GM18858 (cell line): Measurements from ENCODE around the gene DHX9.

ENCODE experiments used
- ATAC-seq: cut with Tn5 transposase; IDR thresholded peaks from one replicate; pipeline ENCODE4 v1.9.1; 2021; ENCODE audit not compliant: unreplicated experiment

DHX9 gene

DNA sequence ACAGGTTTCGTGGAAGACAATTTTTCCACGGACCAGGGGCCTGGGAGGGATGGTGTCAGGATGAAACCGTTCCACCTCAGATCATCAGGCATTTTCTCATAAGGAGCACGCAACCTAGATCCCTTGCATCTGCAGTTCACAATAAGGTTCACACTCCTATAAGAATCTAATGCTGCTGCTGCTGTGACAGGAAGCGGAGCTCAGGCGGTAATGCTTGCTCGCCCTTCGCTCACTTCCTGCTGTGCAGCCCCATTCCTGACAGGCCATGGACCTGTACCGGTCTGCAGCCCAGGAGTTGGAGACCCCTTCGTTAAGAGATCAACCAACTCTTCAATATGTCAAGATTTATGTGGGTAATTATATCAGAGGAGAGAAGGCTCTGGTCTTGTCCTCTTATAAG lies 3.3 kb upstream of the DHX9 start:
- ATAC-seq, result no peak

DNA sequence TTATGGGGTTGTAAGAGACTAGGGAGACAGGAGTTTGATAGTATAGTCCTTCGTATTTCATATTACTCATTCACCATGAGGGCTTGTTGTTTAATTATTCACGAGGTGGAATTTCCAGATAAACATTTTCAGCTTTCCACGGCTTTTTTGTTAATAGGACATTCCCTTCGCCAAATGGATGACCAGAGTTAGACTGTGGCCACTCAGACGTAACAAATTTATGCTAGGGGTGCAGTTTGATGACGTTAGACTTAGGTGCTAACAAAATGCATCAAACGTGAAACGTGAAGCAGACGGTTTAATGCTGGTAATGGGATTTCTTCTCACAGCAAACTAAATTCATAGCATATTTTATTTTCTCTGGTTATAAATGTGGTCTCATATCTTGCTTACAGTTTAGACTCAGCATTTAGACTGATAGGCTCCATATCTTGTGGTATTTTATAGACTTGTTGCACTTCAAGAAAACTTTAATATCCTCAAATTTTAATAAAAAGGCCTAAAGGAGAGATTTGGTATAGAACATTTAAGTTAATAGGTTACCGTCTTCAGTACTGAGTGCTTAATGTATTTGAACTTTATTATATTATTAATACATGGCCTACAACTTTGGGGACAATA lies 2.3 kb downstream of the DHX9 start:
- no peak for ATAC-seq

DNA sequence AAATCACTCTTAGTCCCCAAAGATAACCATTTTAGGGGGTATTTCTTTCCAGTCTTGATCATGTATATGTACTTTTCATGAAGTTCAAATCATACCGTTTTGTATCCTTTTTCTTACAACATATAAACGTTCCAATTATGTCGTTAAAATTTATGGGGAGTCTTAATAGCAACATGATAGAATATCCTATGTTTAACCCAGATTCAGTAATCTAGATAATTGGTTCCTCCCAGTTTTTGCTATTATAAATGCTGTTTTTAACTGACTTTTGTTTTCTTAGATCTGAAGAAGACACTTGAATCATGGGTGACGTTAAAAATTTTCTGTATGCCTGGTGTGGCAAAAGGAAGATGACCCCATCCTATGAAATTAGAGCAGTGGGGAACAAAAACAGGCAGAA lies 3.1 kb downstream of the DHX9 start:
- ATAC-seq, result no peak

DNA sequence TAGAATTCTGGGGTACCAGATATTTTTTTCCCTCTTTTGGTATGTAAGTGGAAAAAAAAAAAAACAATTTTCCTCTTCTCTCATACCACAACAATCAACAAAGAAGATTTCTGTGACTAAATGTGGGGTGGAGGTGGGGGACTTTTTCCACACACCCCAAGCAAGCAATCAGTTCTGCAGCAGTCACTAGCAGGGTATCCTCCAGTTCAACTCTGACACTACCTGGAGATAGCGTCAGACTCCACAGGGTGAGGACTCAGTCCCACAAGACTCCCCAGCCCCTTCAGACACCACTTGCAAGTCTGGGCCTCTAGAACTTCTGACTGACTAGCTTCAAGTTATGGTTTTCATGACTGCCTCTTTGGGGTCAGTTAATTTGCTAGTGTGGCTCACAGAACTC lies 6.2 kb downstream of the DHX9 start:
- ATAC-seq, result no peak

DNA sequence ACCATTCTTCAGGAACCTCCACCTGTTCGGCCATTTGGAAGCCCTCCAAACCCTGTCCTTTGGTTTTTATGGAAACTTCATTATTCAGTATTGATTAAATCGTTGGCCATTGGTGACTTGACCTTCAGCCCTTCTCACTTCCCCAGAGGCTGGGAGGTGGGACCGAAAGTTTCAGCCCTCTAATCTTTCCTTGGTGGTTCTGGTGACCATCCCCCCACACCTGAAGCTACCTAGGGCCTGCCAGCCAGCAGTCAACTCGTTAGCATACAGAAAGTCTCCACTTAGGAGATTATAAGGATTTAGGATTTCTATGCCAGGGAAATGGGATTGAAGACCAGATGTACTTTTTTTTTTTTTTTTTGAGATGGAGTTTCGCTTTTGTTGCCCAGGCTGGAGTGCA lies 6.7 kb downstream of the DHX9 start:
- no peak for ATAC-seq

DNA sequence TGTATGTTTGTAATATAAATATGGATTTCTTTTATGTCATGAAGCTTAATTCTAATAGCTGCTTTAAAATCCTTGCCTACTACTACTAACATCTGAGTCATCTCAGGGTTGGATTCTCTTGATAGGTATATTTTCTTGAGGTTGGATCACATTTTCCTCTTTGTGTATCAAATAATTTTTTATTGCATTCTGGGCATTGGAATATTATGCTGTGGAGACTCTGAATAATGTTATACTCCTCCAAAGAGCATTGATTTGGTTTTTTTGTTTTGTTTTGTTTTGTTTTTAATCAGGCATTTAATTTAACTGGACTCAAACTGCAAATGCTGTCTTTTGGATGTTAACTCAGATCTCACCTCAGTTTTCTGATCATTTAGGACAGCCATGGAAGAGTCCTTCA lies 8.0 kb downstream of the DHX9 start:
- ATAC-seq, result no peak

DNA sequence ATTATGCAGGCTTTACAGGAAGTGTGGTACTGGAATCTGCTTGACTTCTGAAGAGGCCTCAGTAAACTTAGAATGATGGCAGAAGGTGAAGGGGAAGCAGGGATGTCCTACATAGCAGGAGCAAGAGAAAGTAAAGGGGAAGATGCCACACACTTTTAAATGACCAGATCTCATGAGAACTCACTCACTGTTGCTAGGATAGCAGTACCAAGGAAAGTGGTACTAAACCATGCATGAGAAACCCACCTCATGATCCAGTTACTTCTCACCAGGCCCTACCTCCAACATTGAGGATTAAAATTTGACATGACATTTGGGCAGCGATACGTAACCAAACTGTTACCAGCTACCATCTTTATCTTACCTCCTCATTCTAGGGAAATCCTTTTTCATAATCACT lies 9.6 kb downstream of the DHX9 start:
- ATAC-seq, result no peak

DNA sequence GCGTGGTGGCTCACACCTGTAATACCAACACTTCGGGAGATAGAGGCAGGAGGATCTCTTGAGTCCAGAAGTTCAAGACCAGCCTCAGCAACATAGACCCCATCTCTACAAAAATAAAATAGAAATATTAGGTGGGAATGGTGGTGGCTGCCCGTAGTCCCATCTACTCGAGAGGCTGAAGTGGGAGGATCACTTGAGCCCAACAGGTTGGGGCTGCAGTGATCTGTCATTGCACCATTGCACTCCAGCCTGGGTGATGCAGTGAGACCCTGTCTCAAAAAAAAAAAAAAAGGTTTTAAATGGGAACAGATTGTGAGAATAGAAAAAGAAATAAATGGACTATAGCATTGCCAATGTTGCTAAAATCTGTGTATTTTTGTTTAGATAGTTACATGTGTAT lies 11.2 kb downstream of the DHX9 start:
- no peak for ATAC-seq

DNA sequence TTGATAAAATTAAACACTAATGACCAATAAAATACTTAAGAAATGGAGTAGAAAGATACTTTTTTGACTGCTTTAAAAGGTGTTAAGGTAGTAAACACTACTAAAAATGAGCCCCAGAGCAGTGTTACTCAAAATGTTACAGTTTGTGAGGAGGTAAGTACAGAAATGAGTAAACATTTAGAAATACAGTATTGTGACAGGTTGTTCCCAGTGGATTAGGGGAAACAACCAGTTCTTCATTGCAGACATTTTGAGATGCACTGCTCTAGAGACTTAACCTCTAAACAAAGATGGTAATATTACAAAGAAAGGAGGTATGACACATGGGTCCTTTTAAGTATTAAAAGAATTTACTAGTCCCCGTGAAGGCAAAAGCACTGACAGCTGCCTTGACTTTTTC lies 12.7 kb downstream of the DHX9 start:
- ATAC-seq, result no peak

DNA sequence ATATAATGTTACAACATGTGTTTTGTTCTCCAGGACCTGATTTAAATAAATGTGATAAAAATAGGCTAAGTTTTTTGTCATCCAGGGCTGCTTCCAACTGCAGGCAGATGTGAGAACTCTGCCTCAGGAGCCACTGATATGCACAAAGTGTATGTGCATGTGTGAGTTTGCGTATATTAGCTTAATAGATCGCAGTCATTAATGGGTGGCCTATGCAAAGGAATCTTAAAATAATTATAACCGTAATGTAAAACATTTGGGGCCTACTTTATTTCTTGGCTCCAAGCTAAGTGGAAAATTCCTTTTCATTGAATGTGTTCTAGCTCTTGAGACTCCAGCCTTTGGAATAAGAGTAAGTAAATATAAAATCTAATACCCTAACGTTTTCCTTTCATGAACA lies 16.8 kb downstream of the DHX9 start:
- no peak for ATAC-seq

DNA sequence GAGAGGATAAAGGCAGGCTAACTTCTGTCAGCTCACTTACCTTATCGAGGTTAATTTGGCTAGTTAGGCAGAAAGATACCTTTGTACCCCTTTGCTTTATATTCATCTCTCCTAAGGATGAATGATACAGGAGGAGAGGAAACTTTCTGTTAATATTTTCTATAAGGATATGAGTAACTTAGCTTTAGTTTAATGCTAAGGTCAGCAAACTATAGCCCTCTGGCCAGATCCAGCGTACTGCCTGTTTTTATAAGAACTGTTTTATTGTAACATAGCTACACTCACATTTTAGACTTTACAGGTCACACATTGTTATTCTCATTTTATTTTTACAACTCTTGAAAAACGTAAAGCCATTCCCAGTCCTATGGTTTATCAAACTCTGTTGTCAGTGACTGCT lies 18.1 kb downstream of the DHX9 start:
- ATAC-seq, result no peak

DNA sequence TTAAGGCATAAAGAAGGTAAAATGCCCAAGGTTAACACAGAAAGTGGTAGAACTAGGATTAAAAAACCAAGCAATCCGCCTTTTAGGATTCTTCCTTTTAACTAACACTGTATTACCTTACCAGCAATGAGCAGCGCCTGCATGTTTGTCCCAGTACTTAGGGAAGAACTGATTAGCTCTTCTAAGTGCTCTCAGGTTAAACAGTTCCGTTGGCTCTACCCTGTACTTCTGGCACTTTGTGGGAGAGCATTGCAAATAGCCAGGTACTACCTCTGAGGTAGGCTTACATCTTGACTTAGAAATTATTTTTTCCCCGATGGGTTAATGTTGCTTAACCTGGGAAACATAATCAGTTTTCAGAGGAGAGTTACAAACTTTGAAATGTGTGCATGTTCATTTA lies 21.5 kb downstream of the DHX9 start:
- ATAC-seq, result no peak

DNA sequence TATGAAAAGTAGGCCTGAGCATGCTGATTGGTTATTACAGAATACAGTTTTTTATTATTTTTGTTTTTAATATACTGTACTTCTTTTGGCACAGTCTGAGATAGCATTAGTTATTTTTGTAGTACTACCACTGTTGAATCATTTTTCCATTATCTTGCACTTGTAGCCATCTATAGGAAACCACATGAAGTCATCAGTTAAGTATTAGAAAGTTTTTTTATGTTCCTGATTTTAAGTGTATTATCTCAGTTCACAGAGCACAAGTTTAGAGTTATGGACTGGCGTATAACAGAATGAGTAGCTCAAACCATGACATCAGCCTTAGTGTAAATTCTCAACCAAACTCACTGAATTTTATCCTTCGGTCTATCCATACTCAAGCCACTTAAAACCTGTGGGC lies 22.8 kb downstream of the DHX9 start:
- no peak for ATAC-seq

DNA sequence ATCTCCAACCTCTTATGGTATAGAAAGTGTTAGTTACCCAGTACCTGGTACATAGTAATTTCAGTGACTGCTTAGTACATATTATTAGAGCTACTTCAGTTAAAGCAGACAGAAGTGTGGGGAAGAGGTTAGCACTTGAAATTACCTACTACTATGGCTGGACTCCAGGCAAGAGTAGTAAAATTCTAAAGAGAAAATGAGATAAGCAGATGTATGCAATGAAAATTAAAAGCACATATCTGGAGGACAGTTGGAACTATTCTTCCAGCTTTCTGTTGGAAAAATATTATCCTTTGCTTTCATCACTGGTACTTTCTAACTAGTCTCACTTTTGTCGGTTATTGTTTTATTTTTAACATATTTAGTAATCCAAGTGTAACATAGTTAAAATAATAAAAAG lies 23.7 kb downstream of the DHX9 start:
- no peak for ATAC-seq

DNA sequence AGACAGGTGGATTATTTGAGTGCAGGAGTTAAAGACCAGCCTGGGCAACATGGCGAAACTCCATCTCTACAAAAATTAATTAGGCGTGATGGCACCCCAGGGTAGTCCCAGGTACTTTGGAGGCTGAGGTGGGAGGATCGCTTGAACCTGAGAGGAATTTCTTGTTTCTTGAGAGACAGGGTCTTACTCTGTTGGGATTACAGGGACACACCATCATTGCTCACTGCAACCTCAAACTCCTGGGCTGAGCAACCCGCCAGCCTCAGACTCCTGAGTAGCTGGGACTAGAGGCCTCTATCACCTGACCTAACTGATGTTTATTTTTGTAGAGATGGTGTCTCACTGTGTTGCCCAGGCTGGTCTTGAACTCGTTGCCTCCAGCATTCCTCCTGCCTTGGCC lies 24.8 kb downstream of the DHX9 start:
- ATAC-seq, result no peak

DNA sequence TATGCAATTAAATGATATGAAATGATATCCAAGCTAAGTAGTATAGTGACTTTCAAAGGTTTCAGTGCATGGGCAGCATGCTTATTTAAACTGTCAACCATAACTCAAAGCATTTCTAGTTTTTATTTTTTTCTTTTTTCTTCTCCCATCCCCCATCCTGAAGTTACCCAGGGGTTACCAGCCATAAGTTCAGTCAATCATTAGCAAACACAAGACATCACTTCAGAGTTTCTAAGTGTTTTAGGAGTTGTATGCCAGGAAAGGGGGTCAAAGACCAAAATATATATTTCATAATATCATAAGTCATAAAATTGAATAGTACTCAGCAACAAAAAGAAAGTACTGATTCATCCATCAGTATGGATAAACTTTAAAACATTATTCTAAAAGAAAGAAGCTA lies 28.7 kb downstream of the DHX9 start:
- no peak for ATAC-seq

DNA sequence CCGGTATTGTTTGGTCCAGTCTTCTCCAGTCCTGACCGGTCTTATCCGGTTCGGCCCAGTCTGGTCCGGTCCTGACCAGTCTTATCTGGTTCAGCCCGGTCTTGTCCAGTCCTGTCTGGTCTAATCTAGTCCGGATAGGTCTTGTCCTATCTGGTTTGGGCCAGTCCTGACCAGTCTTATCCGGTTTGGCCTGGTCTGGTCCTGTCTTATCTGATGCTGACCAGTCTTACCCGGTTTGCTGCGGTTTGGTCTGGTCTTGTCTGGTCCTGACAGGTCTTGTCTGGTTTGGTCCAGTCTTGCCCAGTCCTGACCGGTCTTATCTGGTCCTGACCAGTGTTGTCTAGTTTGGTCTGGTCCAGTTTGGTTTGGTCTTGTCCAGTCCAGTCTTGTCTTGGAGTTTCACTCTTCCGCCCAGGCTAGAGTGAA lies 30.1 kb downstream of the DHX9 start:
- no peak for ATAC-seq

DNA sequence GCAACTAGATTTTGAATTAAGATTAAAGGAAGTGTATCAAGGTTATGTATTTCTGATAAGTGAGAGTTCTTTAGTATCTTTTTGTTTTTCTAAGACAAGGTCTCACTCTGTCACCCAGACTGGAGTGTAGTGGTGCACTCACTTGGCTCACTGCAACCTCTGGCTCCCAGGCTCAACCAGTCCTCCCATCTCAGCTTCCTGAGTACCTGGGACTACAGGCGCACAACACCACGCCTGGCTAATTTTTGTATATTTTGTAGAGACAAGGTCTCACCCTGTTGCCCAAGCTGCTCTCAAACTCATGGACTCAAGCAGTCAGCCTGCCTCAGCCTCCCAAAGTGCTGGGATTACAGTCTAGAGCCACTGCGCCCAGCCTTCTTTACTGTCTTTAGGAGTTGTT lies 33.7 kb downstream of the DHX9 start:
- no peak for ATAC-seq

DNA sequence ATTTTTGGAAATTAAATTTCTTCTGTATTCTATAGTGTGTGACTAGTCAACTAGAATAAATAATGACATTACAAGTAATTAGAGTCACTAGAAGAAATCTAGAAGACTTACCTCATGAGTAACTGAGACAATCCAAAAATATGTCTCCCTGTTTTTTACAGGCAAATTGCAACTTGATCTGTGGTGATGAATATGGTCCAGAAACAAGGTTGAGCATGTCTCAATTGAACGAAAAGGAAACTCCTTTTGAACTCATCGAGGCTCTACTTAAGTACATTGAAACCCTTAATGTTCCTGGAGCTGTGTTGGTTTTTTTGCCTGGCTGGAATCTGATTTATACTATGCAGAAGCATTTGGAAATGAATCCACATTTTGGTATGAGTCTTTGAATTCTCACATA lies 36.7 kb downstream of the DHX9 start:
- ATAC-seq, result no peak

DNA sequence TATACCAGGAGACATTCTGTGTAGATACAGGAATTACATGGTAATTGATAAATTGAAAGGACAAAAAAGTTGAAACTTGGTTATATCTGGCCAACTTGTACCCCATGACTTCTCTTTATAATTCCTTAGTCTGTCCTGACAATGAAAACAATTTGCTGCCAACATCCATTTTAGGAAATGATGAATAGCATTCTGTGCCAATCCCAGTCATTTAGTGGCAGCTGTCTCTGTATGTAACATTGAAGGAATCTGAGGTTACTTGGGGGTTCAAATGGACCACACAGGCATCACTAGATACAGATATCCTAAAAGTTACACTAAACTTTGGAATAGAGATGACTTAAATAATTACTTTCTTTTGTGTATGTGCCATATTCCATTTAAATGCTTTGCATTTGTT lies 38.2 kb downstream of the DHX9 start:
- ATAC-seq, result no peak

DNA sequence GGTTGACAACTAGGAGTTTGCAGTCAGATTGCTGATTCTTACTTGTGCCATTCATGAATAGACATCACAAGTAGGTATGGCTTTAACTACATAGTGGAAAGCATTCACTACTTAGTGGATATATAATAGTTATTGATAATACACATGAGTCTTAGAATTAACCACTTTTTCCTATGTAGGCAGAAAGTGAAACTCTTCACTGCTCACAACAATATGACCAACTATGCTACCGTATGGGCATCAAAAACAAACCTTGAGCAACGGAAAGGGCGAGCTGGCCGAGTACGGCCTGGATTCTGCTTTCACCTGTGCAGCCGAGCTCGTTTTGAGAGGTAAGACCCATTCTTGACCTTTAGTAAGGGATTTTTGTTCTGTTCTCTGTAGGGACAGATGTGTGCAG lies 38.7 kb downstream of the DHX9 start:
- ATAC-seq, result no peak

DNA sequence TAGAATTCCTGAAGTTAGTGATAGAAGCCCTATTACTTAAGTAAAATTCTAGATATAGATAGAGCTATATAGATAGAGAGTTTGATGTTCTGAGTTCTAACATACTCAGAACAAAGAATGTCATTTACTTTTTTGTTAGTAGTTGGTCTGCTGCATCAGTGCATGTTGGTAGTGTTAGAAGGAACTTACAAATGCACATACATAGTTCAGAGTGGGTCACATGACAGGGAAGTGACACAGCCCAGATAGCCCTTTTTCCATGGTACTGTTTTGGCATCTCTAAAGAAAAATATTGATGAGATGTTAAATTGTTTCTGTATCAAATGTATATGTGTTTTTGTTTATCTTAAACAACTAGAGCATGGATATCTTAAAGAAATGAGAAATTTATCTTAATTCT lies 45.7 kb downstream of the DHX9 start:
- no peak for ATAC-seq

DNA sequence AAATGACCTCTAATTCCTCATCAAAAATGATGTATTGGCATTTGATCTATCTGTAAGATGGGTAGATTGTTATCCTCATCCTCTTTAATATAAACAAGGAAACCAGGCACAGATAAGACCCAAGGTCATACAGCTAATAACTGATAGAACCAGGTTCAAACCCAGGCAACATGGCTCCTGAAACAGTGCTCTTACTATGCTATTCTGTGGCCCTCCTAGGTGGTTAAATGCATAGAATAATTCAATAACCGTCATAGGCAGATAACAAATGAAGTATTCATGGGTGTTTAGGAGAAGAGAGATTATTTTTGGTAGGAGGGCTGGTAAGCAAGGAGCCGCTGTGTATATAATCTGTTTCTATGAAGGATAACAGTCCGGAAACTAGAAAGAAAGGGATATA lies 46.4 kb downstream of the DHX9 start:
- ATAC-seq, result no peak

DNA sequence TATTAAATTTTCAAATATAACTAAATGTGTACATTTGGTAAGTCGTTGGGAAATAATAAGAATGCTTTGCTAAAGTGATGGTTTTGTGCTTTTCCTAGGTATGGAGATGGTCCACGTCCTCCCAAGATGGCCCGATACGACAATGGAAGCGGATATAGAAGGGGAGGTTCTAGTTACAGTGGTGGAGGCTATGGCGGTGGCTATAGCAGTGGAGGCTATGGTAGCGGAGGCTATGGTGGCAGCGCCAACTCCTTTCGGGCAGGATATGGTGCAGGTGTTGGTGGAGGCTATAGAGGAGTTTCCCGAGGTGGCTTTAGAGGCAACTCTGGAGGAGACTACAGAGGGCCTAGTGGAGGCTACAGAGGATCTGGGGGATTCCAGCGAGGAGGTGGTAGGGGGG lies 47.8 kb downstream of the DHX9 start:
- no peak for ATAC-seq
